Activated CD4-positive, alpha-beta memory T cell treated with anti-CD3 and anti-CD28 coated beads, Interleukin-2, amount 10 ng/mL, durations not matched to agents 7 days and 5 days (primary cell): ENCODE data around the gene NAV2. TPM values are rescaled to one million over a fixed set of nuclear protein-coding genes. Genes with fewer than 3 reads are reported as not detected.

Source experiments
- CTCF ChIA-PET: fragments of 350-600 bp; sonication (Branson Sonifier 250); formaldehyde crosslinking; loops from one replicate; lab custom pipeline; 2021; ENCODE audit warnings: antibody characterized with exemption, inconsistent platforms; lab: Charles Lee
- POLR2A ChIA-PET: fragments of 350-600 bp; sonication (Branson Sonifier 250); formaldehyde crosslinking; loops from one replicate; lab custom pipeline; 2021; ENCODE audit warnings: antibody characterized with exemption; lab: Charles Lee
- DNase-seq: peaks from one replicate; pipeline ENCODE4 v3.0.0-alpha.2; 2020
- H3K27ac Mint-ChIP-seq: one replicate; pipeline ENCODE4 v1.8.0; 2021; ENCODE audit warnings: mild to moderate bottlenecking, mixed read lengths
- H3K27me3 Mint-ChIP-seq: one replicate; pipeline ENCODE4 v1.8.0; 2021; ENCODE audit warnings: mixed read lengths
- H3K36me3 Mint-ChIP-seq: one replicate; pipeline ENCODE4 v1.8.0; 2021; ENCODE audit warnings: low read depth, mixed read lengths
- H3K4me1 Mint-ChIP-seq: one replicate; pipeline ENCODE4 v1.8.0; 2021; ENCODE audit warnings: mixed read lengths
- H3K4me3 Mint-ChIP-seq: one replicate; pipeline ENCODE4 v1.8.0; 2021; ENCODE audit warnings: mild to moderate bottlenecking, mixed read lengths
- H3K9me3 Mint-ChIP-seq: one replicate; pipeline ENCODE4 v1.8.0; 2021; ENCODE audit warnings: mixed read lengths
- total RNA-seq, 2 experiments: library from RNA; stranded (reverse); gene quantifications; one replicate each; pipeline ENCODE4 v1.2.3, GENCODE V29; 2021

Gene NAV2
- total RNA-seq, 2 experiments from 2014 or later, result 0.53 to 0.70 TPM

- H3K4me3 Mint-ChIP-seq, result no peak overlapping the region
- H3K36me3 Mint-ChIP-seq, result no peaks in the 10 kb centered on the region
- no peaks in the 10 kb centered on the region for H3K9me3 Mint-ChIP-seq
- no peak for DNase-seq
- no peak overlapping the region for H3K27ac Mint-ChIP-seq
- H3K27me3 Mint-ChIP-seq, result peaks cover 9% of the 10 kb centered on the region
- ChIA-PET POLR2A (no interaction called here), CTCF (no interaction called here)
- no peaks in the 10 kb centered on the region for H3K4me1 Mint-ChIP-seq
Measured at GRCh38 chr11:19985111-19985510, 272.5 kb downstream of the NAV2 start.

DNA sequence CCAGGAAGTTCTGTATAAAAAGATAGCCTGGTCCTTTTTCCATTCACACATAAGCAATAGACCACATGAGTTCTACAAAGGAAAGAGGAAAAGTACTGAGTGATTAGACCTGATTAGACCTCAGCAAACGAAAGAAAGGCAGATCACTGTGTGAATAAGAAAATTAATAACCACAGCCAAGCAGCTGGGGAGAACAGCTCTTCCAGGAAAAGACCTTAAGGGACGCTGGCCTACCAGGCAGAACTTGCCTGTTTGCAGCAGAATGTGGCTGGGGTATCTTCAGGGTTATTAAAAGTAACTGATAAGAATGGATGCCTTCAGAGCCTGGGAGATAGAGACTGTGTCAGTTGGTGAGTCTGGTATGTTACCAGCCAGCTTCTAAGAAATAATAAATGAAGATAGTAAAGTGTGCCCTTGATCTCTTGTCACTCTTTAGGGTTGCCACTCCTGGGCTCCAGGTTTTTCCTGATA lies 274.7 kb downstream of the NAV2 start:
- H3K36me3 Mint-ChIP-seq, result no peaks in the 10 kb centered on the region
- POLR2A ChIA-PET, result no interaction called here
- H3K9me3 Mint-ChIP-seq, result no peaks in the 10 kb centered on the region
- H3K4me3 Mint-ChIP-seq, result no peak overlapping the region
- peaks cover 9% of the 10 kb centered on the region for H3K27me3 Mint-ChIP-seq
- CTCF ChIA-PET, result no interaction called here
- H3K27ac Mint-ChIP-seq, result no peak overlapping the region
- no peak for DNase-seq
- H3K4me1 Mint-ChIP-seq, result no peaks in the 10 kb centered on the region

DNA sequence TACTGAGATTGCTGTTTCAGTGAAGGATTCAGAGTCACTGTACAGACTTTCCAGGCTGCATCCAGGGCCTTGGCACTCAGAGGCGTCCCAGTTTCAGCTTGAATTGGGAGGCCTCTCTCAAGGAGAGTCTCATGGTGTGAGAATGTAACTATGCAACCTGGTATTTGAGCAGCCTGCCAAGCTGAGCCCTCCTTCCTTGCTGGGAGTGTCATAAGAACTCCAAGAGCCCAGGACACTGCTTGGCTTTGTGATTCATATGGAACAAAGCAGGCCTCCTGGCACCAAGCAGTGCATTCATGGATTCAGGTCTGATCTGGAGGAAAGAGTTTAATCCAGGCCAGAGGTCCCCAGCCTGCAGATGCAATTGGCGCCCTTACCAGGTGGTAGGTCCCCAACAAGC lies 276.0 kb downstream of the NAV2 start:
- Mint-ChIP-seq H3K27me3 (peaks cover 5% of the 10 kb centered on the region), H3K4me1 (no peaks in the 10 kb centered on the region), H3K27ac (no peak overlapping the region), H3K4me3 (no peak overlapping the region), H3K36me3 (no peaks in the 10 kb centered on the region), H3K9me3 (no peaks in the 10 kb centered on the region)
- ChIA-PET POLR2A (no interaction called here), CTCF (no interaction called here)
- DNase-seq, result no peak

DNA sequence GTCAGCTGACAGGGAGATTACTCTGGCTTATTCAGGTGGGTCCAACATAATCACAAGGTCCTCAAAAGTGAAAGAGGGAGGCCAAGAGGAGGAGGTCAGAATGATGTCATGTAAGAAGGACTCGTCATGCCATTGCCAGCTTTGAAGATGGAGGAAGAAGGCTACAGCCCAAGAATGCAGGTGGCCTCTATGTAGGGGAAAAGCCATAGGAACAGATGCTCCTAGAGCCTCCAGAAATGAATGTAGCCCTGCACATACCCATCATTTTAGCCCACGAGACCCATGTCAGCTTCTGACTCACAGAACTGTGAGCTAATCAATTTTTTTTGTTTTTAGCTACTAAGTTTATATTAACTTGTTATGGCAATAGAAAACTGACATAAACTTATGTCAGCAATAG lies 276.6 kb downstream of the NAV2 start:
- POLR2A ChIA-PET, result no interaction called here
- H3K9me3 Mint-ChIP-seq, result no peaks in the 10 kb centered on the region
- CTCF ChIA-PET, result no interaction called here
- no peaks in the 10 kb centered on the region for H3K4me1 Mint-ChIP-seq
- H3K27me3 Mint-ChIP-seq, result peaks cover 5% of the 10 kb centered on the region
- no peak for DNase-seq
- H3K4me3 Mint-ChIP-seq, result no peak overlapping the region
- no peak overlapping the region for H3K27ac Mint-ChIP-seq
- H3K36me3 Mint-ChIP-seq, result no peaks in the 10 kb centered on the region

- H3K9me3 Mint-ChIP-seq, result no peaks in the 10 kb centered on the region
- POLR2A ChIA-PET, result no interaction called here
- no peak overlapping the region for H3K27ac Mint-ChIP-seq
- H3K4me3 Mint-ChIP-seq, result no peak overlapping the region
- CTCF ChIA-PET, result interaction anchor here (0.7 kb wide), 1 partner anchor 141 kb away, joined by 4 read pairs; no protein-coding TSS in a partner anchor
- DNase-seq, result no peak
- H3K4me1 Mint-ChIP-seq, result no peaks in the 10 kb centered on the region
- peaks cover 5% of the 10 kb centered on the region for H3K27me3 Mint-ChIP-seq
- H3K36me3 Mint-ChIP-seq, result no peaks in the 10 kb centered on the region
Measured at GRCh38 chr11:19992162-19992561, 279.5 kb downstream of the NAV2 start.

- Mint-ChIP-seq H3K27me3 (peaks cover 4% of the 10 kb centered on the region), H3K36me3 (no peaks in the 10 kb centered on the region), H3K4me1 (no peaks in the 10 kb centered on the region), H3K4me3 (no peak overlapping the region), H3K9me3 (no peaks in the 10 kb centered on the region), H3K27ac (no peak overlapping the region)
- POLR2A ChIA-PET, result no interaction called here
- CTCF ChIA-PET, result no interaction called here
- no peak for DNase-seq
Measured at GRCh38 chr11:19992998-19993397, 280.4 kb downstream of the NAV2 start.

GRCh38 chr11:19994672-19995071 lies 282.0 kb downstream of the NAV2 start:
- Mint-ChIP-seq H3K27me3 (no peaks in the 10 kb centered on the region), H3K4me1 (no peaks in the 10 kb centered on the region), H3K4me3 (no peak overlapping the region), H3K36me3 (no peaks in the 10 kb centered on the region), H3K9me3 (no peaks in the 10 kb centered on the region), H3K27ac (no peak overlapping the region)
- ChIA-PET POLR2A (no interaction called here), CTCF (no interaction called here)
- DNase-seq, result no peak

- Mint-ChIP-seq H3K36me3 (no peaks in the 10 kb centered on the region), H3K9me3 (no peaks in the 10 kb centered on the region), H3K4me1 (no peaks in the 10 kb centered on the region), H3K4me3 (no peak overlapping the region), H3K27me3 (no peaks in the 10 kb centered on the region), H3K27ac (no peak overlapping the region)
- POLR2A ChIA-PET, result no interaction called here
- no peak for DNase-seq
- CTCF ChIA-PET, result no interaction called here
Measured at GRCh38 chr11:19995145-19995544, 282.5 kb downstream of the NAV2 start.

DNA sequence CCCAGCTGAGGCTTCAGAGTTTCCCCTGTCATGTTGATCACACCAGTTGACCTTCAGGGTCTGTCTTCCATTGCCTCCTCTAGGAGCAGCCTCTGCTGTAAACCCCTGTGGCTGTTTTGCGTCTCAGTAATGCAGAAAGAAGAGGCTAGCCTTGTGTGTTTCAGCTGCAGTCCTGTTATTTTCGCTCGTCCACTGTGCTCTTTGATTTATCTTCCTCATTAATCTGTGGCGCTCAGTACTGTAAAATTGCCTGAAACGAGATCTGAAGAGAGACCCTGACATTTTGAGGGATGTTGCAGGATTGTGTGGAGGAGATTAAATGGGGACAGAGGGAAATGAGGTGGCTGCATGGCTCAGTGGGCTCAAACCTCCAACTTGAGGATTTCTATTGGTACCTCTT lies 283.9 kb downstream of the NAV2 start:
- ChIA-PET CTCF (no interaction called here), POLR2A (no interaction called here)
- Mint-ChIP-seq H3K27ac (no peak overlapping the region), H3K9me3 (no peaks in the 10 kb centered on the region), H3K27me3 (no peaks in the 10 kb centered on the region), H3K4me3 (no peak overlapping the region), H3K4me1 (no peaks in the 10 kb centered on the region), H3K36me3 (no peaks in the 10 kb centered on the region)
- DNase-seq, result no peak

DNA sequence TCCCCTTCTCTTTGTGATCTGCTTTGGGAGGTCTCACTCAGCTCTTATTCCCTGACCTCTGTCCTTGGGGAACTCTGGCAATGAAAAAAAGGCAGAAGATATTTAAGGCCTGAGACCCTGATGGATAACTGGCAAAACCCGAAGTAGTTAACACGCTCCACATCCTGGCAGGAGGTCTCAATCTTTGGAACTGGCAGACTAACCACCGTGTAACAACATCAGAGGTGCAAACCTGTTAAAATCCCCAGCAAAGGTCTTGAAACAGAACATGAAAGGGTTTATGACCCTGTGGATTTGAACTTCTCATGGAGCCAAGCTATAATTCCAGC lies 287.3 kb downstream of the NAV2 start:
- ChIA-PET POLR2A (no interaction called here), CTCF (no interaction called here)
- H3K27ac Mint-ChIP-seq, result no peak overlapping the region
- no peaks in the 10 kb centered on the region for H3K27me3 Mint-ChIP-seq
- H3K4me1 Mint-ChIP-seq, result no peaks in the 10 kb centered on the region
- H3K9me3 Mint-ChIP-seq, result no peaks in the 10 kb centered on the region
- H3K4me3 Mint-ChIP-seq, result no peak overlapping the region
- DNase-seq, result no peak
- no peaks in the 10 kb centered on the region for H3K36me3 Mint-ChIP-seq

GRCh38 chr11:20000351-20001134 lies 287.9 kb downstream of the NAV2 start:
- CTCF ChIA-PET, result no interaction called here

DNA sequence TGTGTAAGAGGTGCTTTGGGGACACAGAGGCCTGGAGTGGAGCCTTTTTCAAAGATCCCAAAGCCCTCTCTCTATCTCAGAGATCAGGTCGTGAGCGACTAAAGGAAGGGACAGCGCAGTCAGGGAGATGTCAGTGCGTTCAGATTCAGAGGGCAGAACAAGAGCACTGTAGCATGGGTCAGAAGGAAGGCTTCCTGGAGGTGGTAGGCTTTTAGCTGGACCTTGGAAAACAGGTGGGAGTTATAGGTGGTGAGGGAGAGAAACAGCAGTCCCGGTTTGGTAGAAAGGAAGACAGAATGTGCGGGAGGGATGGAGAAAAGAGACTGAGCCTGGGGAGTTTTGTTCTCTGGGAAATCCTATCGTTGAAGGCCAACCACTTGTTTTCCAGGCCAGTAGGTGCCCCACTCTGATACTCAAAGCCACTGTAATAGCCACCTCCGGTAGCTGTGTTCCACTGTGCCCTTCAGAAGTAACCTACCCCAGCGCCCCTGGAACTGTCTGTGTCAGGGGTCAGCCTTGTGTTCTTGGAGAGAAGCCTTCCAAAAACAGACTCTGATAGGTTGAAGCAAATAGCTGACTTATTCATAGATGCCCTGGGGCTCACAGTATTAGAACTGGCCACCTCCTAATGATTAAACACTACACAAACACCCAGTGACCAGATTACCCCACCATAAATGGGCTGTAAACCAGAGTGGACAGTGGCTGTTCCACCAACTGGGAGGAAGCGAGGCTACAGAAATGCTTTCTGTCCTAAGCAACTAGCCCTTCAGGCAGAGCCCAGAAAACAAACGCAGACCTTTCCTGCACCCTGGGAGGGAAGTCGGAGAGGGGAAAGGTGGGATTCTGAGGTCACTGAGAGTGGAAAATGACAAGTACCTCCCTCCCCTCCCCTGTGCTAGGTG lies 289.9 kb downstream of the NAV2 start:
- Mint-ChIP-seq H3K36me3 (no peaks in the 10 kb centered on the region), H3K27ac (no peak overlapping the region), H3K4me3 (no peak overlapping the region), H3K27me3 (no peaks in the 10 kb centered on the region), H3K4me1 (no peaks in the 10 kb centered on the region), H3K9me3 (no peaks in the 10 kb centered on the region)
- POLR2A ChIA-PET, result no interaction called here
- CTCF ChIA-PET, result no interaction called here
- no peak for DNase-seq

More at GRCh38 chr11:20000351-20001134, 287.9 kb downstream of the NAV2 start:
- no peaks in the 10 kb centered on the region for H3K36me3 Mint-ChIP-seq
- H3K27ac Mint-ChIP-seq, result no peak overlapping the region
- POLR2A ChIA-PET, result no interaction called here
- DNase-seq, result no peak
- H3K4me3 Mint-ChIP-seq, result no peak overlapping the region
- no peaks in the 10 kb centered on the region for H3K9me3 Mint-ChIP-seq
- H3K27me3 Mint-ChIP-seq, result no peaks in the 10 kb centered on the region
- no peaks in the 10 kb centered on the region for H3K4me1 Mint-ChIP-seq

DNA sequence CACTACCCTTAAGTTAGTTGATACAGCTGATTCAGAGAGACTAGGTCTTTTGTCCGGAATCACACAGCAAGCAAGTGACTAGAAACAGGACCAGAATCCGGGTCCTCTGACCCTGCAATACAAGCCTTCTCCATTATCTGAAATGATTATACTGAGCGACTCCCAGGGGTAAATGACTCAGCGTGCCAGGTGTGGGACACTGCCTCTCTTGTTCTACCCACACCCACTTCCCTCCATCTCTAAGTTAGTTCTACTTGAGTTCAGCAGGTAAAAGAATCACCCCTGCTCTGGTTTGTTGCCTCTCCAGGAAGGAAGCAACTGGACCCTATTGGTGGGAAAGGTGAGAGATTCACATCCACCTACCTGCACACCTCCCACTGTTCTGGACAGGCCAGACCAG lies 290.7 kb downstream of the NAV2 start:
- DNase-seq, result no peak
- ChIA-PET POLR2A (no interaction called here), CTCF (no interaction called here)
- Mint-ChIP-seq H3K27me3 (no peaks in the 10 kb centered on the region), H3K9me3 (no peaks in the 10 kb centered on the region), H3K4me1 (no peaks in the 10 kb centered on the region), H3K36me3 (no peaks in the 10 kb centered on the region), H3K4me3 (no peak overlapping the region), H3K27ac (no peak overlapping the region)
